Mesendoderm (in vitro differentiated cells): Measurements from ENCODE around the gene ANAPC16.
A peak's percentile ranks its signal among the peaks of the same experiment; 100 is the strongest.

Experiments
- DNase-seq: peaks from one replicate; pipeline ENCODE4 v3.0.0; 2013
- H2AK5ac ChIP-seq: 2 replicates; pipeline ENCODE4 v1.6.1; 2013; ENCODE audit warnings: low read length, inconsistent platforms
- H2BK120ac ChIP-seq: 2 replicates; pipeline ENCODE4 v1.6.1; 2013; ENCODE audit warnings: low read depth, mild to moderate bottlenecking, low read length, moderate library complexity, mixed read lengths
- H2BK15ac ChIP-seq: replicated peaks from 2 replicates; pipeline ENCODE4 v1.6.1; 2013; ENCODE audit warnings: low read depth, mild to moderate bottlenecking, moderate library complexity
- H2BK5ac ChIP-seq: 2 replicates; pipeline ENCODE4 v1.6.1; 2013; ENCODE audit warnings: low read length, inconsistent platforms
- H3K18ac ChIP-seq: 2 replicates; pipeline ENCODE4 v1.6.1; 2013; ENCODE audit warnings: mild to moderate bottlenecking, low read length, mixed read lengths
- H3K23ac ChIP-seq: one replicate; pipeline ENCODE4 v1.6.1; 2013; ENCODE audit warnings: low read length
- H3K27ac ChIP-seq: 2 replicates; pipeline ENCODE4 v1.5.1; 2013; ENCODE audit warnings: low read depth, mild to moderate bottlenecking, inconsistent platforms, low read length, moderate library complexity
- H3K27me3 ChIP-seq: 2 replicates; pipeline ENCODE4 v1.6.1; 2013; ENCODE audit warnings: low read length, control low read depth, mild to moderate bottlenecking, inconsistent platforms; ENCODE audit not compliant: insufficient read depth, poor library complexity
- H3K36me3 ChIP-seq: 2 replicates; pipeline ENCODE4 v1.6.1; 2013; ENCODE audit warnings: low read length, inconsistent platforms; ENCODE audit not compliant: control insufficient read depth, insufficient read depth
- H3K4ac ChIP-seq: one replicate; pipeline ENCODE4 v1.6.1; 2013; ENCODE audit warnings: low read depth, mild to moderate bottlenecking, low read length, moderate library complexity
- H3K4me1 ChIP-seq: 2 replicates; pipeline ENCODE4 v1.6.1; 2013; ENCODE audit warnings: low read depth, low read length, inconsistent platforms; ENCODE audit not compliant: control insufficient read depth
- H3K4me2 ChIP-seq: 2 replicates; pipeline ENCODE4 v1.6.1; 2013; ENCODE audit warnings: low read length
- H3K4me3 ChIP-seq: 2 replicates; pipeline ENCODE4 v1.5.1; 2013; ENCODE audit warnings: mild to moderate bottlenecking, low read length
- H3K56ac ChIP-seq: one replicate; pipeline ENCODE4 v1.6.1; 2013; ENCODE audit warnings: low read length
- H3K79me1 ChIP-seq: 2 replicates; pipeline ENCODE4 v1.6.1; 2013; ENCODE audit warnings: low read length, inconsistent platforms
- H3K79me2 ChIP-seq: 2 replicates; pipeline ENCODE4 v1.6.1; 2013; ENCODE audit warnings: mild to moderate bottlenecking, low read length; ENCODE audit not compliant: control insufficient read depth, insufficient read depth
- H3K9ac ChIP-seq: 2 replicates; pipeline ENCODE4 v1.6.1; 2013; ENCODE audit warnings: low read length, inconsistent platforms
- H4K5ac ChIP-seq: one replicate; pipeline ENCODE4 v1.6.1; 2013; ENCODE audit warnings: low read length
- H4K8ac ChIP-seq: one replicate; pipeline ENCODE4 v1.6.1; 2013; ENCODE audit warnings: low read depth, mild to moderate bottlenecking, control low read depth, low read length, moderate library complexity
- WGBS: extraction: QIAGEN DNeasy Blood & Tissue Kit; methylation state at CpG from one replicate; pipeline ENCODE4 v1.1.7; 2013; ENCODE audit warnings: low lambda C conversion rate, missing lambda C conversion rate; ENCODE audit not compliant: insufficient coverage; ENCODE audit errors: extremely low coverage; 5-methylcytosine and 5-hydroxymethylcytosine counted together

Gene ANAPC16

DNA sequence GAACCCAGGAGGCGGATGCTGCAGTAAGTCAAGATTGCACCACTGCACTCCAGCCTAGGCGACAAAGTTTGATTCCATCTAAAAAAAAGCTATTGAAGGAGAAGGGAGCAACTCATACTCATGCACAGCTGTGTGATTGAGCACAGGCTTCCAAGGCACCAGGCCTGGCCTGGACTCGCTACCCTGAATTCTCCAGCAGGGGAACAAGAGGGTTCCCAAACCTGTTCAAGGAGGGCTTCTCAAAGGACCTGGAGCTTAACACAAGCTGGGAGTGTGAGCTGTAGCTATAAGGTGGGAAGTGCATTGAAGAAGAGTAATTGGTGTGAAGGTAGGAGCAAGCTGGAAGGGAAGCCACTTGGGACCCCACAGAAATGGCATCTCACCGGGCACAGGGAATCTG lies 42.8 kb downstream of the ANAPC16 start:
- H2BK5ac ChIP-seq, result no peak overlapping the region
- no peak overlapping the region for H4K8ac ChIP-seq
- H2BK120ac ChIP-seq, result peak overlapping the region; percentile 3
- no peak overlapping the region for H3K23ac ChIP-seq
- no peak overlapping the region for H3K18ac ChIP-seq
- no peak overlapping the region for H3K9ac ChIP-seq
- H3K79me2 ChIP-seq, result no peaks in the 10 kb centered on the region
- H3K27me3 ChIP-seq, result no peaks in the 10 kb centered on the region
- H3K36me3 ChIP-seq, result no peaks in the 10 kb centered on the region
- DNase-seq, result peak; percentile 65
- no peaks in the 10 kb centered on the region for H3K79me1 ChIP-seq
- WGBS, result no CpG with 5 or more reads among the region's 4 CpGs
- H4K5ac ChIP-seq, result no peak overlapping the region
- peaks cover 13% of the 10 kb centered on the region for H3K4me1 ChIP-seq
- no peak overlapping the region for H2BK15ac ChIP-seq
- no peak overlapping the region for H3K4ac ChIP-seq
- no peak overlapping the region for H3K4me2 ChIP-seq
- no peak overlapping the region for H2AK5ac ChIP-seq
- no peak overlapping the region for H3K56ac ChIP-seq
- no peak overlapping the region for H3K4me3 ChIP-seq
- H3K27ac ChIP-seq, result no peak overlapping the region

DNA sequence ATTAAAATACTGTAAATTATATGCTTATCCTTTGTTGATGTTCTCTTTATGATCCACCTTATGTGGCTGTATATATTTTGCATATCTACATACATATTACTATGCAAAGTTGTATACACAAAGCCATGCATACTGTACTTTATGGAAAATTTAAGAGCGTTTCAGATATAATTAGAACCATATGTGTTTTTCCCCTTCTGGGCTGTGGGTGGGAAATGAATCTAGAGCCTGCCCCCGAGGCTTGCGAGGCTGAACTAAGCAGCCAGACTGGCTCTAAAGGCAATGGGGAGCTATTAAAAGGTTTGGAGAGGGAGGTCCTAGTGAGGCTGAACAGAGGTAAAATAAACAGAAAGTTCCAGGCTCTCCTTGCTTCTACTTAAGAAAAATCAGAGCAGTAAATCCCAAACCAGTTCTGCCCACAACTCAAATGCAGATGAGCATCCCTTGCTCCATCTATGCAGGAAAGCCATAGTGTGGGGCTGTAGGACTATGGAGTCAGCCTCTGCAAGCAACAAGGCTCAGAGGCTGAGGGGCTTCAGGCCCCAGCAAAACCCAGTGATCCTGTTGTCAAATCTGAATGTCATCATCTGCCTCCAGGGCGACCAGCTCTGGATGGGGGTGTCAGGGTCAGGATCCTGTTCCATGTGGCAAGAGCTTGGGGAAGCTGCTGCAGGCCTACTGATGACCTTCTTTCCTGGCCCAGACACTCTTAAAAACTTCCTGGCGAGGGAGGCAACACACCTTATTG lies 43.9 kb downstream of the ANAPC16 start:
- H3K79me2 ChIP-seq, result no peaks in the 10 kb centered on the region
- H2BK15ac ChIP-seq, result no peak overlapping the region
- peak overlapping the region; percentile 90 for H2AK5ac ChIP-seq
- WGBS, result no CpG with 5 or more reads among the region's 5 CpGs
- H3K56ac ChIP-seq, result peak overlapping the region; percentile 94
- no peak overlapping the region for H2BK120ac ChIP-seq
- peak overlapping the region; percentile 76 for H3K9ac ChIP-seq
- H3K4me1 ChIP-seq, result peaks cover 13% of the 10 kb centered on the region
- H3K4me2 ChIP-seq, result no peak overlapping the region
- DNase-seq, result peak; percentile 72
- peak overlapping the region; percentile 95 for H4K5ac ChIP-seq
- H3K18ac ChIP-seq, result peak overlapping the region; percentile 22
- no peak overlapping the region for H3K4me3 ChIP-seq
- no peaks in the 10 kb centered on the region for H3K79me1 ChIP-seq
- no peaks in the 10 kb centered on the region for H3K36me3 ChIP-seq
- H3K27me3 ChIP-seq, result no peaks in the 10 kb centered on the region
- H4K8ac ChIP-seq, result no peak overlapping the region
- peak overlapping the region; percentile 83 for H3K23ac ChIP-seq
- H3K4ac ChIP-seq, result peak overlapping the region; percentile 62
- H3K27ac ChIP-seq, result peak overlapping the region; percentile 95
- H2BK5ac ChIP-seq, result peak overlapping the region; percentile 99

DNA sequence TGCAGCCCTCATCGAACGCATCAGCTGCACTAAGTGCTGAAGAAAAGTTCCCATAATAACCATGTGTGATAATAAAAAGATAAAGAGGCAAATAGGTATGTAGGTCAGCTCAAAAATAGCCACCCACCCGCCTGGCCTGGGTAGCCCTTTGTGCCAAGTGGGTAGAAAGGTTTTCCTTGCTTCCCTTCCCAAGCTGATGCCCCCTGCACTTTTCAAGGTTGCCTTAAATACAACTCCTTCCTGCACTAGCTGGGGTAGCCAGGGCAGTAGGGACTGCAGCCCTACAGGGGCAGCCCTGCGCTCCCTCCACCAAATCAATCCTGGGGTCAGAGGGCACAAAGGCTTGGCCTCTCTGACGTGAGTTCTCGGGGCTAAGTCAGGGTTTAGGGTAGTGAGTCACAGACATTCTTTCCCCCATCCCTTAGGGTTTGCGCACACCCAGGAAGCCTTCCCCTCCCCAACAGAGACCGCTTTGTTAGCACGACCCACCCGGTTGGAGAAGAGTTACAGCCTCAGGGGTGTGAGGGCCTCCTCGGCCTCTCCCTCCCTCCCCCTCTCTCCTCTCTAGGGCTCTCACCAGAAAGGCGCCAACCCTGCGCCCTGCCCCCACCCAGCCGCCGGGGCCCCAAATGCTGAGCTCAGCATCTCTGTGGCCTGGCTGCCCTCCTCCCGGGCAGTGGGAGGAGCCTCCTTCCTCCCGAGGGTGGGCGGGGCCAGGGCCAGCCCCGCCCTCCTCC lies 44.6 kb downstream of the ANAPC16 start:
- no peak overlapping the region for H3K4me3 ChIP-seq

GRCh38 chr10:72260976-72261783 lies 45.4 kb downstream of the ANAPC16 start:
- Histone ChIP-seq H3K23ac (no peak overlapping the region), H3K56ac (peak overlapping the region; percentile 81), H3K4me1 (peaks cover 16% of the 10 kb centered on the region), H2AK5ac (no peak overlapping the region), H2BK5ac (peak overlapping the region; percentile 79), H3K27ac (peak overlapping the region; percentile 97), H3K9ac (peak overlapping the region; percentile 71), H2BK15ac (peak overlapping the region; percentile 97), H3K36me3 (no peaks in the 10 kb centered on the region), H4K5ac (no peak overlapping the region), H3K4me2 (peak overlapping the region; percentile 54), H3K27me3 (no peaks in the 10 kb centered on the region), H3K4me3 (peak overlapping the region; percentile 26), H3K18ac (peak overlapping the region; percentile 95), H3K79me2 (no peaks in the 10 kb centered on the region), H4K8ac (no peak overlapping the region), H3K4ac (peak overlapping the region; percentile 82), H2BK120ac (peak overlapping the region; percentile 54), H3K79me1 (no peaks in the 10 kb centered on the region)
- WGBS, result no CpG with 5 or more reads among the region's 30 CpGs
- peak; percentile 83 for DNase-seq

More for the DNA sequence above, 44.6 kb downstream of the ANAPC16 start:
- Histone ChIP-seq H3K9ac (peak overlapping the region; percentile 76), H3K56ac (peak overlapping the region; percentile 94), H3K79me1 (no peaks in the 10 kb centered on the region), H2BK15ac (no peak overlapping the region), H3K79me2 (no peaks in the 10 kb centered on the region), H2AK5ac (peak overlapping the region; percentile 90), H4K8ac (no peak overlapping the region), H3K36me3 (no peaks in the 10 kb centered on the region), H3K27me3 (no peaks in the 10 kb centered on the region), H4K5ac (peak overlapping the region; percentile 95), H3K4me1 (peaks cover 12% of the 10 kb centered on the region), H3K4ac (peak overlapping the region; percentile 62), H3K4me2 (peak overlapping the region; percentile 59), H2BK120ac (no peak overlapping the region), H3K27ac (peak overlapping the region; percentile 95), H3K23ac (peak overlapping the region; percentile 30), H3K18ac (peak overlapping the region; percentile 22), H2BK5ac (peak overlapping the region; percentile 99)
- peak; percentile 99 for DNase-seq
- no CpG with 5 or more reads among the region's 19 CpGs for WGBS

GRCh38 chr10:72261784-72262404 lies 46.1 kb downstream of the ANAPC16 start:
- peak overlapping the region; percentile 77 for H3K4ac ChIP-seq
- H4K8ac ChIP-seq, result no peak overlapping the region
- H3K4me2 ChIP-seq, result no peak overlapping the region
- DNase-seq, result no peak
- no peak overlapping the region for H2BK120ac ChIP-seq
- H3K9ac ChIP-seq, result peak overlapping the region; percentile 71
- peak overlapping the region; percentile 81 for H3K56ac ChIP-seq
- no peaks in the 10 kb centered on the region for H3K36me3 ChIP-seq
- H3K79me1 ChIP-seq, result no peaks in the 10 kb centered on the region
- peaks cover 16% of the 10 kb centered on the region for H3K4me1 ChIP-seq
- H2AK5ac ChIP-seq, result no peak overlapping the region
- peak overlapping the region; percentile 97 for H3K27ac ChIP-seq
- no peak overlapping the region for H3K4me3 ChIP-seq
- H2BK5ac ChIP-seq, result peak overlapping the region; percentile 79
- H3K23ac ChIP-seq, result no peak overlapping the region
- no peak overlapping the region for H4K5ac ChIP-seq
- no peaks in the 10 kb centered on the region for H3K27me3 ChIP-seq
- H2BK15ac ChIP-seq, result peak overlapping the region; percentile 97
- no CpG with 5 or more reads among the region's 7 CpGs for WGBS
- peak overlapping the region; percentile 72 for H3K18ac ChIP-seq
- H3K79me2 ChIP-seq, result no peaks in the 10 kb centered on the region
